ENCODE results near the gene MED31.
"Not testable (repeated sequence)": the region's sequence is repeated elsewhere in the genome, so short reads cannot be mapped to it uniquely, and the experiment has no call there.

The MED31 gene

DNA sequence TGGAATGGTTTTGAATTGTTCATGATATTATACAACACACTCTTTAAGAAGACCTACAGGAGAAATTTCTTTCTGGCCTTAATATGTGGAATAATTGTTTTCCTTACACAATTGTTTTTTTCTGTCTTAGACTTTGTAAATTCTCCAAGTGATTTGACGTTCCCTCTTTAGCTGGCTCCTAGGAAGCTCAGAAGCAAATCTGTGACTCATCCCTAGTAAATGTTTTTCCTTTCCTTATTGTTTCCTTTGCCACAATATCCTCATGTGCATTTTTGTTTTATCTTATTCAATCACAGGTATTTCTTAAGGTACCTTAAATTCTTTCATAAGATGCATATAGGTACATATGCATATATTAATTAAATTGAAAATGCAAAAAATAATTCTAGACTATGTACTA, 24.4 kb downstream of the MED31 start:
- no peak for DNase-seq (ENCODE audit: low read depth in 2 of 2, low spot score in 1 of 2)

DNA sequence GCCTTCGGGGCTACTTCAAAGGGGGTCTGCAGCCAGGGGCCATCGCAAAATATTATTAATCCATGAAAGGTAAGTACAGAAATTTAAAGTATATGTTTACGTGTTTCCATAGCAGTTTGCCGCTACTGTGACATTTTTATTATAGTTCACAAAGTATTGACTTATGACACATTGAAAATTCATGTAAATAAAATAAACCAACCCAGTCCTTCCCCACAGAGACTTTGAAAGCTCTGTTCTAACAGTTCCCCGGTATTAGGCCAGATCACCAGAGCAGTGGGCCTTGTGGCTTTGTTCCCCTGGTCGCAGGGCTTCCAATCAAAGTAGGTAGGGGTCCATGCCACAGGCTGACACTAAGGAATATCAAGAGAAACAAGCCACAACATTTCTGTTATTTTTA, 24.8 kb downstream of the MED31 start:
- DNase-seq (ENCODE audit: low read depth in 2 of 2, low spot score in 1 of 2): no peak

DNA sequence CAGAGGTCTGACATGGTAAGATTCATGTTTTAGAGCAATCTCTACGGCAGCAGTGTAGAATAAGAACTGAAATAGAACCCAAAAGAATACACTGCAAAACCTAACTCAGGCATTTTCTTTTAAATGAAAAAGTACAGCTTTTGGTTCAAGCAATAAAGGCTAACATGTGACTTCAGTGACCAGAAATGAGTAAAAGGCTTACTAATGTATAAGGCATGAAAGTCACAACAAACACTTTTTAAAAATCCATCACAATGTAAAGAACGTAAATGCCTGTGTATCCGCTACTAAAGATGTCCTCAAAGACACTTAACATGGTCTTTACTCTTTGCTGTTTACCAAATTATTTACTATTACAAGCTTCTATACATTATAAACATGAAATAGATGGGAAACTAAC, 27.5 kb downstream of the MED31 start:
- DNase-seq (ENCODE audit: low read depth in 2 of 2, low spot score in 1 of 2): no peak

DNA sequence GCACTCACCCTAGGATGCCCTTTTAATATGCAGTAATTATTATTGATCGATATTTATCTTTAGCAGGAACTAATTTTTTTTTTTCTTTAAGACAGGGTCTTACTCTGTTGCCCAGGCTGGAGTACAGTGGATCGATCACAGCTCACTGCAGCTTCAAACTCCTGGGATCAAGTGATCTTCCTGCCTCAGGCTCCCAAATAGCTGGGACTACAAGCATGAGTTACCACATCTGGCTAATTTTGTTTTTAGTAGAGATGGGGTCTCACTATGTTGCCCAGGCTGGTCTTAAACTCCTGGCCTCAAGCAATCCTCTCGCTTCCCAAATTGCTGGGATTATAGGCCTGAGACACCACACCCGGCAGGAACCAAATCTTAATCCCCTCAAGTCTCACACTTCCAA, 40.2 kb downstream of the MED31 start:
- no peak for DNase-seq (ENCODE audit: low read depth in 2 of 2, low spot score in 1 of 2)

DNA sequence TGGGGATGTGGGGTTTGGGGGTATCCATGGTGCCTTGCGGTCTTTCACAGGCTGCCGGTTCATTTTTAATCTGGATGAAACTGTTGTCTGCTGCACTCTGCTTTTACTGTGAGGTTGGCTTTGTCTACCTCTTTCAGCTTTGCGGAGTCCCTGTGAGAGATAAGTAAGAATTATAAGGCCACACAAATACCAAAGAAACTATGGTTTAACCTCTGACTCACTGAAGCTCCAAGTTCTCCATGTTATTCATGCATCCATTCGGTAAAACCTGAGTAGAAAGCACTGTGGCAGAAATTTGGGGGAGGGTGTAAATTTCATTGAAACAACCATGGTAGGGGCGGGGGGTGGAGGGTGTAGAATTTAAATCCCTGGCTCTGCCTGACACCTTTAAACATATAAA, 41.4 kb downstream of the MED31 start:
- DNase-seq (ENCODE audit: low read depth in 2 of 2, low spot score in 1 of 2): no peak

DNA sequence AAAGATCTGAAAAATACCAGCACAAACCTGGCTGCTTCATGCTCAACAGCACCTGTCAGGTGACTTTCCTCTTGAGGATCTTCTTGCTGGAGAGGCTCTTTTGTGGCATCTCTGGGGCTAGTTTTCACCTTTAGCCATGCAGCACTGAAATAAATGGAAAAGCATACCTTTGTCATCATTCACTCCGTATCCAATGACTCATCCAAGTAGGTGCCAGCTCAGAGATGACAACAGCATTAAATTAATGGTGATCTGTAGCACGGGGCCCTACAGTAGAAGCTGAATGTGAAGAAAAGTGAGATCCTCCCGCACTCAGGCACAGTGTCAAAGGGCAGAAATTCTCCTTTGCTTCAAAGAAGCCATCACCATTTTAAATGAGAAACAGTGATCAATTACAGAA, 43.1 kb downstream of the MED31 start:
- no peak for DNase-seq (ENCODE audit: low read depth in 2 of 2, low spot score in 1 of 2)

DNA sequence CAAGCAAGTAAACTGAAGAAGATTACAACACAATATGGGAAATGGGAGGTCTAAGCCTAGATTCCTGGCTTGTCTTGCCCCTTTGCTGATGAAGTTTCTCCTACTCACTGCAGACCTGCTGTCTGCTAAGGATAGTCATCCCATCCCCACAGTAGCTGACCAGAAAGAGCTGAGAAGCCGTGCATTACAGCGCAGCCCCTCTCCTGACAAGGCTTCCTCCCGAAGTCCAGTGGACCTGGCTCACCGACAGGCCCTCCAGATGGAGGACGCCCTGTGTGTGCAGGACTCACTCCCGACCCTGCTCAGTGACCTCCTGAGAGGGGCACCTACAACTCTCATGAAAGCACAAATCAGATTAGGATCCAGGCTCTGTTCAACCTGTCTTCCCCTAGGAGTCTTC, 46.3 kb downstream of the MED31 start:
- no peak for DNase-seq (ENCODE audit: low read depth in 2 of 2, low spot score in 1 of 2)

DNA sequence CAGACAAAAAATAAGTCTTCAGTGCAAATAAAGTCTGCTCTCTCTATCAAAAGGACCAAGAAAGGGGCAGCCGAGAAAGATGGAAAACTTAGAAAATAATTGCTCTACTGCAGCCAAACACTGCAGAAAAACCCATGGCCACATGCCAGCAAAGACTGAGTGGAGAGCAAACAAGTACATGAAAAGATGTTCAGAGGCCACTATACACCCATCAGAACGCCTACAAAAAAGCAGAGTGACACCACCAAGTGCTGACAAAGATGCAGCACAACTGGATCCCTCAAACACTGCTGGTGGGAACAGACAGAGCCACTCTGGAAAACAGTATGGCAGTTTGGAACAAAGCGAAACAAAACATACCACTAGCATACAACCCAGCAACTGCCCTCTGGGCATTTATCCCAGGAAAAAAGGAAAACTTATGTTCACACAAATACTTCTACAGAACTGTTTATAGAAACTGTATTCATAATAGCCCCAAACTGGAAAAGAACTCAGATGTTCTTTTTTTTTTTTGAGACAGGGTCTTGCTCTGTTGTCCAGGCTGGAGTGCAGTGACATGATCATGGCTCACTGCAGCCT, 47.6 kb downstream of the MED31 start:
- no peak for DNase-seq (ENCODE audit: low read depth in 2 of 2, low spot score in 1 of 2)

DNA sequence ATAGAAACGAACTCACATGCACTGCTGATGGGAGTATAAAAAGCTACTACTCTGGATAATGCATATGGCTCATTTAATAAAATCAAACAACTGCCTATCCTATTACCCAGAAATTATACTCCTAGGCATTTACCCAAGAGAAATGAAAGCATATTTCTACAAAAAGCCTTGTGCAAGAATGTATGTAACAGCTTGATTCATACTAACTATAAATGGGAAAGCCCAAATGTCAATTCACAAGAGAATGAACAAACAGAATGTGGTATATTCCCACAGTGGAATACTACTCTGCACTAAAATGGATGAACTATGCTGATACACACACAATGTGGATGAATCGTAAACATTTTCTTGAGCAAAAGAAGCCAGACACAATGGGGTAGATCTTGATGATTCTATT, 49.3 kb downstream of the MED31 start:
- DNase-seq (ENCODE audit: low read depth in 2 of 2, low spot score in 1 of 2): no peak

DNA sequence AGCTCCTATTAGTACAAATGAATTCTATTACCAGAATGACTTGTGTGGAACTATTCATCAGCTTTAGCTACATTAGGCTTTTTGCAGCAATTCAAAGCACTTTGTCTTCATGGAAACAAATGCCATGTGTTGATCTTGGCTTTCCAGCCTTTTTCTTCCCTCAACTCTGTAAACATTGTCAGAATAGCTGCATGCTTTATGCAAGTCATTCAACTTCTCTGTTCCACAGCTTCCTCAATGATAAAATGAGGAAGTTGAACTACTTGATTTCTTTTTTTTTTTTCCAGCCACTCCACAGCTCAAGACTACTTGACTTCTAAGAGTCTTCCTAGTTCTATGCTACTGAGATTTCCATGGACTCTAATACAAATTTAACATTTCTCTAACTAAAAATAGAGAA, 52.0 kb downstream of the MED31 start:
- DNase-seq (ENCODE audit: low read depth in 2 of 2, low spot score in 1 of 2): no peak

DNA sequence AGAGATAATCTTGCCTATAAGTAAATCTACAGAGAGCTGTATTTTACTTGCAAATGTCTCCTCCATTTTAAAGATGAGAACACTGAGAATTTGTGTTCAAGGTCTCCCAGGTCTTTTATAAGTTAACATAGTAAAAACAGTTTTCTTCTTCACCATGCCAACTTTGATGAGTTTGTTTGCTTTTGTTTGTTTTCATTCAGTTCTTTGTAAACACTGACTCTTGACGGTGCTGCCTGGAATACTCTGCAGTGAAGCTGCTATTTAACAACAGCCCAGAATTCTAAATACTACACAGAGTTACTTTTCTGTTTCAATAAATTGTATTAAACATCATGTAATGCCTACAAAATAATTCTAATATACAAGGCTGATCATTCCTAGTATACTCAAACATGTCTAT, 53.7 kb downstream of the MED31 start:
- no peak for DNase-seq (ENCODE audit: low read depth in 2 of 2, low spot score in 1 of 2)

DNA sequence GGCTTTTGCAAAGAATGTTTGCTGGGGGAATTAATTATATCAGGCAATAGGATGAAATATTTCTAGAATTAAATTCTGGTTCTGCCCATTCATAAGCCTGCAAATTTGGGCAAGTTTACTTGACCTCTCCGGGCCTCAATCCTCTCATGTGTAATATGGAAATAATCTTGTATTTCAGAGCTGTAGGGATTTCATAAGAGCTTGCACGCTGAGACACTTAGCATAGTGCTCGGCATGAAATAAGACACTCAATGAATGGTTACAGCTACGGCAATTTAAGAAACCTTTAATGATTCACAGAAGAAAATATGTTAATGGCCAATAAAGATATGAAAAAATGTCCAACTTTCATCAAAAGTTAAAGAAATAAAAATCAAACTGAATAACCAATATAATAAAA, 54.5 kb downstream of the MED31 start:
- no peak for DNase-seq (ENCODE audit: low read depth in 2 of 2, low spot score in 1 of 2)

DNA sequence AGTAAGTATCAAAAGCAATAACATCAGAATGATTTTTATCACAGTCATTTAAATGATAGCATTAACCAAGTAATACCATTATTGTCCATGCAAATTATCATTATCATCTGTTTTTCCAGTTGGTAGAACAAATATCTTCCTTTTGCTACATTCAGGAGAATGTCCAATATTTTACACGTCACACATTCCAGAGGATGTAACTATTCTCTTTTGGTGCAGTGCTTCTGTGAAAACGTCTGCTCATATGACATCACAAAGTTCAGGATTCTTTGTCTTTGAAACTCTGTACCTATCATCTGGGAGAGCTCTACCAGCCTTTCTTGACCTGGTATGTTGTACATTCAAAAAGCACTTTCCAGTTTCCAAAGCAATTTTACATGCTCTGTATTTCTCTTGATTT, 54.9 kb downstream of the MED31 start:
- DNase-seq (ENCODE audit: low read depth in 2 of 2, low spot score in 1 of 2): no peak

DNA sequence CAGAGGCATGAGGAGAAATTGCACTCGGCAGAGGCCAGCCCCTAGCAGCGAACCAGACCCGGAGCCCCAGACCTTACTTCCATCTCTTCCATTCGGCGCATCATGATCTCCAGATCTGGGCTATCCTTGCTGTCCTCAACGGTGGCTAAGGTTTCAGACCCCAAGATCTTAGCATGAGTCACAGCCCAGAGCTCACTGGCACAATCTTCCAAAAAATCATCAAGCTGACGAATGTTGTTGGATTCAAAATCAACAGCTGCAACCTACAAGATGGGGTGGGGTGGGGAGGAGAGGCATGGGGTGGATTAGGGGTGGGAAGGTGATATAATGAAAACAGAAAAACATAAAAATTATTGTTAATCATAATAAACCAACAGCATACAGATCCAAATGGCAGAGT, 55.3 kb downstream of the MED31 start:
- DNase-seq (ENCODE audit: low read depth in 2 of 2, low spot score in 1 of 2): no peak

DNA sequence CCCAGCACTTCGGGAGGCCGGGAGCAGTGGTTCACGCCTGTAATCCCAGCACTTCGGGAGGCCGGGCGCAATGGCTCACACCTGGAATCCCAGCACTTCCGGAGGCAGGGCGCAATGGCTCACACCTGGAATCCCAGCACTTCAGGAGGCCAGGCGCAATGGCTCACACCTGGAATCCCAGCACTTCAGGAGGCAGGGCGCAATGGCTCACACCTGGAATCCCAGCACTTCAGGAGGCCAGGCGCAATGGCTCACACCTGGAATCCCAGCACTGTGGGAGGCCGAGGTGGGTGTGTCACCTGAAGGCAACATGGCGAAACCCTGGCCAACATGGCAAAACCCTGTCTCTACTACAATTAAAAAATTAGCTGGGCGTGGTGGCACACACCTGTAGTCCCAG, 58.0 kb downstream of the MED31 start:
- DNase-seq (ENCODE audit: low read depth in 2 of 2, low spot score in 1 of 2): not testable (repeated sequence)
